GM12878 (cell line): ENCODE results near the gene KRTAP19-2. TPM values are rescaled to one million over a fixed set of nuclear protein-coding genes. Genes with fewer than 3 reads are reported as not detected.

ENCODE experiments used
- polyA plus RNA-seq, 11 experiments: library from polyadenylated mRNA; depleted of rRNA in 4 of 11; unstranded in 6 of 11; stranded (reverse) in 5 of 11; fragments of >200 nt; fragmentation: Nextera tagmentation in 4 of 11; fragmentation: Illumina TruSeq in 1 of 11; extraction: Ambion mirVana in 4 of 11; extraction: Trizol in 1 of 11; gene quantifications; 1 replicate in 1 of 11; 2 replicates in 10 of 11; pipeline versions ENCODE4 v1.2.1 to v1.2.3, GENCODE V29; 2011 to 2016; ENCODE audit warnings: inconsistent platforms in 2 of 11, missing spikeins in 2 of 11, low read depth in 1 of 11
- small RNA-seq: library from RNA; depleted of rRNA; stranded (forward); fragments of <200 nt; gene quantifications from one replicate; pipeline ENCODE3, GENCODE V24; 2014
- total RNA-seq, 4 experiments: library from RNA; depleted of rRNA in 3 of 4; stranded (reverse); fragments of >200 nt in 3 of 4; fragmentation: Illumina TruSeq in 1 of 4; extraction: Trizol in 1 of 4; gene quantifications; 2 replicates each; pipeline versions ENCODE4 v1.2.1 to v1.2.3, GENCODE V29; 2013 to 2021

The KRTAP19-2 gene
- total and polyA plus RNA-seq, 10 of the 15 experiments (the other 5 are each of a cell fraction or from before 2014, with no cell fraction given), result not detected

Small RNAs within 50 kb of the gene (small RNA-seq; reads per million reads assigned to genes)
- not detected for gene AP000567.1
- not detected for gene KRTAP19-10P
- not detected for gene KRTAP19-11P
- gene KRTAP19-9P, result not detected

Other genes starting within 250 kb of the KRTAP19-2 start
Only the 7 nearest of the 26 such genes appear.
- gene KRTAP13-4, start 57.2 kb downstream of the KRTAP19-2 start, total RNA-seq (2014; rRNA removed), result not detected in 2 replicates
- gene KRTAP13-4, start 57.2 kb downstream of the KRTAP19-2 start, total RNA-seq (2014; rRNA removed; fragmentation: Illumina TruSeq; extraction: Trizol), result not detected in 2 replicates
- not detected in 2 replicates for gene KRTAP13-4, start 57.2 kb downstream of the KRTAP19-2 start, total RNA-seq (2021)
- not detected in 2 replicates for gene KRTAP13-4, start 57.2 kb downstream of the KRTAP19-2 start, polyA plus RNA-seq (2011; rRNA removed)
- not detected in 2 replicates for gene KRTAP13-4, start 57.2 kb downstream of the KRTAP19-2 start, polyA plus RNA-seq (2014; fragmentation: Illumina TruSeq; extraction: Trizol)
- gene KRTAP13-4, start 57.2 kb downstream of the KRTAP19-2 start, polyA plus RNA-seq (2014; fragmentation: Nextera tagmentation; extraction: Ambion mirVana), result not detected
- gene KRTAP13-4, start 57.2 kb downstream of the KRTAP19-2 start, polyA plus RNA-seq (2014; rRNA removed), result not detected in 2 replicates
- gene KRTAP13-4, start 57.2 kb downstream of the KRTAP19-2 start, polyA plus RNA-seq (2016; fragmentation: Nextera tagmentation; extraction: Ambion mirVana), result not detected
- not detected in 2 replicates for gene KRTAP15-1, start 47.2 kb downstream of the KRTAP19-2 start, total RNA-seq (2014; rRNA removed)
- gene KRTAP15-1, start 47.2 kb downstream of the KRTAP19-2 start, total RNA-seq (2014; rRNA removed; fragmentation: Illumina TruSeq; extraction: Trizol), result not detected in 2 replicates
- gene KRTAP15-1, start 47.2 kb downstream of the KRTAP19-2 start, total RNA-seq (2021), result not detected in 2 replicates
- not detected in 2 replicates for gene KRTAP15-1, start 47.2 kb downstream of the KRTAP19-2 start, polyA plus RNA-seq (2011; rRNA removed)
- gene KRTAP15-1, start 47.2 kb downstream of the KRTAP19-2 start, polyA plus RNA-seq (2014; fragmentation: Illumina TruSeq; extraction: Trizol), result not detected in 2 replicates
- gene KRTAP15-1, start 47.2 kb downstream of the KRTAP19-2 start, polyA plus RNA-seq (2014; fragmentation: Nextera tagmentation; extraction: Ambion mirVana), result not detected
- gene KRTAP15-1, start 47.2 kb downstream of the KRTAP19-2 start, polyA plus RNA-seq (2014; rRNA removed), result not detected in 2 replicates
- not detected for gene KRTAP15-1, start 47.2 kb downstream of the KRTAP19-2 start, polyA plus RNA-seq (2016; fragmentation: Nextera tagmentation; extraction: Ambion mirVana)
- not detected in 2 replicates for gene KRTAP19-1, start 7.1 kb downstream of the KRTAP19-2 start, total RNA-seq (2014; rRNA removed)
- not detected in 2 replicates for gene KRTAP19-1, start 7.1 kb downstream of the KRTAP19-2 start, total RNA-seq (2014; rRNA removed; fragmentation: Illumina TruSeq; extraction: Trizol)
- gene KRTAP19-1, start 7.1 kb downstream of the KRTAP19-2 start, total RNA-seq (2021), result not detected in 2 replicates
- not detected in 2 replicates for gene KRTAP19-1, start 7.1 kb downstream of the KRTAP19-2 start, polyA plus RNA-seq (2011; rRNA removed)
- gene KRTAP19-1, start 7.1 kb downstream of the KRTAP19-2 start, polyA plus RNA-seq (2014; fragmentation: Illumina TruSeq; extraction: Trizol), result not detected in 2 replicates
- gene KRTAP19-1, start 7.1 kb downstream of the KRTAP19-2 start, polyA plus RNA-seq (2014; fragmentation: Nextera tagmentation; extraction: Ambion mirVana), result not detected
- not detected in 2 replicates for gene KRTAP19-1, start 7.1 kb downstream of the KRTAP19-2 start, polyA plus RNA-seq (2014; rRNA removed)
- not detected for gene KRTAP19-1, start 7.1 kb downstream of the KRTAP19-2 start, polyA plus RNA-seq (2016; fragmentation: Nextera tagmentation; extraction: Ambion mirVana)
- not detected in 2 replicates for gene KRTAP19-3, start 4.6 kb upstream of the KRTAP19-2 start, total RNA-seq (2014; rRNA removed)
- gene KRTAP19-3, start 4.6 kb upstream of the KRTAP19-2 start, total RNA-seq (2014; rRNA removed; fragmentation: Illumina TruSeq; extraction: Trizol), result not detected in 2 replicates
- gene KRTAP19-3, start 4.6 kb upstream of the KRTAP19-2 start, total RNA-seq (2021), result not detected in 2 replicates
- not detected in 2 replicates for gene KRTAP19-3, start 4.6 kb upstream of the KRTAP19-2 start, polyA plus RNA-seq (2011; rRNA removed)
- not detected in 2 replicates for gene KRTAP19-3, start 4.6 kb upstream of the KRTAP19-2 start, polyA plus RNA-seq (2014; fragmentation: Illumina TruSeq; extraction: Trizol)
- gene KRTAP19-3, start 4.6 kb upstream of the KRTAP19-2 start, polyA plus RNA-seq (2014; fragmentation: Nextera tagmentation; extraction: Ambion mirVana), result not detected
- not detected in 2 replicates for gene KRTAP19-3, start 4.6 kb upstream of the KRTAP19-2 start, polyA plus RNA-seq (2014; rRNA removed)
- gene KRTAP19-3, start 4.6 kb upstream of the KRTAP19-2 start, polyA plus RNA-seq (2016; fragmentation: Nextera tagmentation; extraction: Ambion mirVana), result not detected
- not detected in 2 replicates for gene KRTAP19-4, start 9.7 kb upstream of the KRTAP19-2 start, total RNA-seq (2014; rRNA removed)
- not detected in 2 replicates for gene KRTAP19-4, start 9.7 kb upstream of the KRTAP19-2 start, total RNA-seq (2014; rRNA removed; fragmentation: Illumina TruSeq; extraction: Trizol)
- gene KRTAP19-4, start 9.7 kb upstream of the KRTAP19-2 start, total RNA-seq (2021), result not detected in 2 replicates
- not detected in 2 replicates for gene KRTAP19-4, start 9.7 kb upstream of the KRTAP19-2 start, polyA plus RNA-seq (2011; rRNA removed)
- gene KRTAP19-4, start 9.7 kb upstream of the KRTAP19-2 start, polyA plus RNA-seq (2014; fragmentation: Illumina TruSeq; extraction: Trizol), result not detected in 2 replicates
- not detected for gene KRTAP19-4, start 9.7 kb upstream of the KRTAP19-2 start, polyA plus RNA-seq (2014; fragmentation: Nextera tagmentation; extraction: Ambion mirVana)
- gene KRTAP19-4, start 9.7 kb upstream of the KRTAP19-2 start, polyA plus RNA-seq (2014; rRNA removed), result not detected in 2 replicates
- not detected for gene KRTAP19-4, start 9.7 kb upstream of the KRTAP19-2 start, polyA plus RNA-seq (2016; fragmentation: Nextera tagmentation; extraction: Ambion mirVana)
- gene KRTAP19-5, start 14.7 kb upstream of the KRTAP19-2 start, total RNA-seq (2014; rRNA removed), result not detected in 2 replicates
- not detected in 2 replicates for gene KRTAP19-5, start 14.7 kb upstream of the KRTAP19-2 start, total RNA-seq (2014; rRNA removed; fragmentation: Illumina TruSeq; extraction: Trizol)
- not detected in 2 replicates for gene KRTAP19-5, start 14.7 kb upstream of the KRTAP19-2 start, total RNA-seq (2021)
- not detected in 2 replicates for gene KRTAP19-5, start 14.7 kb upstream of the KRTAP19-2 start, polyA plus RNA-seq (2011; rRNA removed)
- gene KRTAP19-5, start 14.7 kb upstream of the KRTAP19-2 start, polyA plus RNA-seq (2014; fragmentation: Illumina TruSeq; extraction: Trizol), result not detected in 2 replicates
- not detected for gene KRTAP19-5, start 14.7 kb upstream of the KRTAP19-2 start, polyA plus RNA-seq (2014; fragmentation: Nextera tagmentation; extraction: Ambion mirVana)
- not detected in 2 replicates for gene KRTAP19-5, start 14.7 kb upstream of the KRTAP19-2 start, polyA plus RNA-seq (2014; rRNA removed)
- gene KRTAP19-5, start 14.7 kb upstream of the KRTAP19-2 start, polyA plus RNA-seq (2016; fragmentation: Nextera tagmentation; extraction: Ambion mirVana), result not detected
- gene KRTAP19-6, start 54.4 kb upstream of the KRTAP19-2 start, total RNA-seq (2014; rRNA removed), result not detected in 2 replicates
- not detected in 2 replicates for gene KRTAP19-6, start 54.4 kb upstream of the KRTAP19-2 start, total RNA-seq (2014; rRNA removed; fragmentation: Illumina TruSeq; extraction: Trizol)
- not detected in 2 replicates for gene KRTAP19-6, start 54.4 kb upstream of the KRTAP19-2 start, total RNA-seq (2021)
- not detected in 2 replicates for gene KRTAP19-6, start 54.4 kb upstream of the KRTAP19-2 start, polyA plus RNA-seq (2011; rRNA removed)
- gene KRTAP19-6, start 54.4 kb upstream of the KRTAP19-2 start, polyA plus RNA-seq (2014; fragmentation: Illumina TruSeq; extraction: Trizol), result not detected in 2 replicates
- not detected for gene KRTAP19-6, start 54.4 kb upstream of the KRTAP19-2 start, polyA plus RNA-seq (2014; fragmentation: Nextera tagmentation; extraction: Ambion mirVana)
- not detected in 2 replicates for gene KRTAP19-6, start 54.4 kb upstream of the KRTAP19-2 start, polyA plus RNA-seq (2014; rRNA removed)
- not detected for gene KRTAP19-6, start 54.4 kb upstream of the KRTAP19-2 start, polyA plus RNA-seq (2016; fragmentation: Nextera tagmentation; extraction: Ambion mirVana)